ENCODE data around the gene ETDA. TPM values are rescaled to one million over a fixed set of nuclear protein-coding genes. Genes with fewer than 3 reads are reported as not detected.

ETDA gene
- total RNA-seq, 1 donor from 2014 or later: not detected

DNA sequence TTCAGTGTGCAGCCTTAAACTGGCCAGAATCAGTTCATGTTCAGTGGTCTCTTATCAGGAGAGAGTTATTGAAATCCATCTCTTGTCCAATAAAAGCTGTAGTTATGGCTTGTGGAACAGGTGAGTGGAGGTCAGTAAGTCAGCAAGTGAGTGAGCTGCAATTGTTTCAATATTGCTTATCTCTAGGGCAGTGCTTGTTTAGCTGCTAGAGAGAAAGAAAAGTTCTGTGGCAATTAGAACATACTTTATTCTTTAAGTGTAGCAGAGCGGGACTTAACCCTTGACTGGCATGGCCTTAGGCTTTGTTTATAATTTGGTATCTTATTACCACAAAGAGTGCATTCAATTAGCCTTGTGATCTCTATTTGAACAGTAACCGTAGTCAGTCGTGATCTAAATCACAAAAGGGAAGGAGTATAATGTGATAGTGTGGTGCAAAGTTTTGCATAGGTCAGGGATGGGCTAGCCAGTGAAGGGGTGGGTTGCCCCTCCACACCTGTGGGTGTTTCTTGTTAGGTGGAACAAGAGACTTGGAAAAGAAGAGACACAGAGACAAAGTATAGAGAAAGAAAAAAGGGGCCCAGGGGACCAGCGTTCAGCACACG lies 50.5 kb downstream of the ETDA start:
- no peak overlapping the region for H3K9ac ChIP-seq
- H3K27ac ChIP-seq: no peak overlapping the region
- Mint-ChIP-seq H3K9me3 (peaks cover 4% of the 10 kb centered on the region), H3K27ac (no peak overlapping the region), H3K27me3 (ENCODE audit: insufficient read depth, low read depth) (peaks cover 3% of the 10 kb centered on the region), H3K4me1 (peaks cover 10% of the 10 kb centered on the region), H3K4me3 (no peak overlapping the region), H3K36me3 (peaks cover 2% of the 10 kb centered on the region)
- H3F3A ChIP-seq (ENCODE audit: low read depth): peaks cover 3% of the 10 kb centered on the region
- H3K4me2 ChIP-seq: peak overlapping the region; percentile 38
- DNase-seq (ENCODE audit: low spot score): peak; percentile 25
- peaks cover 8% of the 10 kb centered on the region for H3K4me1 ChIP-seq
- no peaks in the 10 kb centered on the region for H3K79me2 ChIP-seq (ENCODE audit: low read depth)
- no peak overlapping the region for H2AFZ ChIP-seq (replicated peaks)
- no peaks in the 10 kb centered on the region for H4K20me1 ChIP-seq (ENCODE audit: low read depth)
- H3K36me3 ChIP-seq: no peaks in the 10 kb centered on the region
- no peak for TF ChIP-seq EZH2 (IDR thresholded peaks at IDR 0.05)
- TF ChIP-seq, protein P1, sequence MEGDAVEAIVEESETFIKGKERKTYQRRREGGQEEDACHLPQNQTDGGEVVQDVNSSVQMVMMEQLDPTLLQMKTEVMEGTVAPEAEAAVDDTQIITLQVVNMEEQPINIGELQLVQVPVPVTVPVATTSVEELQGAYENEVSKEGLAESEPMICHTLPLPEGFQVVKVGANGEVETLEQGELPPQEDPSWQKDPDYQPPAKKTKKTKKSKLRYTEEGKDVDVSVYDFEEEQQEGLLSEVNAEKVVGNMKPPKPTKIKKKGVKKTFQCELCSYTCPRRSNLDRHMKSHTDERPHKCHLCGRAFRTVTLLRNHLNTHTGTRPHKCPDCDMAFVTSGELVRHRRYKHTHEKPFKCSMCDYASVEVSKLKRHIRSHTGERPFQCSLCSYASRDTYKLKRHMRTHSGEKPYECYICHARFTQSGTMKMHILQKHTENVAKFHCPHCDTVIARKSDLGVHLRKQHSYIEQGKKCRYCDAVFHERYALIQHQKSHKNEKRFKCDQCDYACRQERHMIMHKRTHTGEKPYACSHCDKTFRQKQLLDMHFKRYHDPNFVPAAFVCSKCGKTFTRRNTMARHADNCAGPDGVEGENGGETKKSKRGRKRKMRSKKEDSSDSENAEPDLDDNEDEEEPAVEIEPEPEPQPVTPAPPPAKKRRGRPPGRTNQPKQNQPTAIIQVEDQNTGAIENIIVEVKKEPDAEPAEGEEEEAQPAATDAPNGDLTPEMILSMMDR (IDR thresholded peaks at IDR 0.05): no peak
- TF ChIP-seq EZH2phosphoT487 (IDR thresholded peaks at IDR 0.05): no peak
- H3K4me3 ChIP-seq: no peak overlapping the region
- H3K27me3 ChIP-seq: no peaks in the 10 kb centered on the region
- H3K9me3 ChIP-seq (ENCODE audit: low read depth): peaks cover 3% of the 10 kb centered on the region

Other genes with a start within 250 kb of the ETDA start
- gene RTL8B, start 229.5 kb upstream of the ETDA start, total RNA-seq (ENCODE audit: low replicate concordance): 3.2 and 4.8 TPM in 2 replicates
- 7.4 and 29.5 TPM in 2 replicates for gene RTL8C, start 219.7 kb upstream of the ETDA start, total RNA-seq (ENCODE audit: low replicate concordance)
- 6.0 and 14.6 TPM in 2 replicates for gene RTL8A, start 199.9 kb upstream of the ETDA start, total RNA-seq (ENCODE audit: low replicate concordance)
- gene SMIM10L2B, start 153.3 kb upstream of the ETDA start, total RNA-seq (ENCODE audit: low replicate concordance): 1.0 and 3.5 TPM in 2 replicates
- gene ETDB, start 131.5 kb upstream of the ETDA start, total RNA-seq (ENCODE audit: low replicate concordance): not detected in 2 replicates
- not detected in 2 replicates for gene CT55, start 80.7 kb upstream of the ETDA start, total RNA-seq (ENCODE audit: low replicate concordance)
- gene ETDC, start 57.4 kb downstream of the ETDA start, total RNA-seq (ENCODE audit: low replicate concordance): not detected in 2 replicates
- 6.7 and 7.7 TPM in 2 replicates for gene ZNF75D, start 92.0 kb downstream of the ETDA start, total RNA-seq (ENCODE audit: low replicate concordance)
- gene ZNF449, start 92.7 kb downstream of the ETDA start, total RNA-seq (ENCODE audit: low replicate concordance): 17.4 and 32.2 TPM in 2 replicates
- 1.9 and 5.9 TPM in 2 replicates for gene SMIM10L2A, start 169.9 kb downstream of the ETDA start, total RNA-seq (ENCODE audit: low replicate concordance)